ENCODE data around the gene NVL. TPM values are rescaled to one million over a fixed set of nuclear protein-coding genes. Genes with fewer than 3 reads are reported as not detected.

NVL gene
- total and polyA plus RNA-seq, 8 donors: 9.6 to 35.9 (median 12.3) TPM

- Histone ChIP-seq H3K9me3 (no peaks in the 10 kb centered on the region), H3K4me3 (no peak overlapping the region), H3K27ac (no peak overlapping the region), H3K36me3 (peaks cover 5 to 47% (median 15%) of the 10 kb centered on the region in 3 donors), H3K27me3 (no peaks in the 10 kb centered on the region), H3K4me1 (no peaks in the 10 kb centered on the region)
- 90 to 97% methylated on average over 1 of the region's 1 CpG for WGBS, 2 donors
- TF ChIP-seq CTCF (IDR thresholded peaks at IDR 0.05): no peak
- no peak for DNase-seq
- no peak for ATAC-seq
- intact Hi-C loops (cut with DNase I): no loop called here
- FAIRE-seq: no peak
Measured at GRCh38 chr1:224301391-224301790, 28.6 kb downstream of the NVL start.

DNA sequence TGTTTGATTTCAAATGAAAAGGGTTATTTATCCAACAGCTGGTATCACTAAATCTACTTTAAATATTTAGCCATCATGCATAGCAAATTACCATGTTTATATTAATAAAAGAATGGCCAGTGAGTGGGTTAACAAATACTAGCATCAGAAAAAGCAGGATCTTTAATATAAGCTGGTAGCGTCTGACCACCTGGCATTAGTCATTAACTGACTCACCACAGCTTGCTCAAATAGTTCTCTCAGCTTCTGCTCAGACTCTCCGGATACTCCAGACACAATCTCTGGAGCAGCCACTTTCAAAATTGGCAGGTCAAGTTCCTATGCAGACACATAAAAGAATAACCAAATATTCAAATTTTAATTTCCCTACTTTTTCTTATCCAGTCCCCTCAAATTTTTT is 29.6 kb downstream of the NVL start:
- H3K9me3 ChIP-seq: no peaks in the 10 kb centered on the region
- no peak overlapping the region for H3K27ac ChIP-seq
- no peaks in the 10 kb centered on the region for H3K4me1 ChIP-seq
- intact Hi-C loops (cut with DNase I): no loop called here
- peaks cover 5 to 55% (median 19%) of the 10 kb centered on the region in 3 donors for H3K36me3 ChIP-seq
- ATAC-seq (no peak), FAIRE-seq (no peak), DNase-seq (no peak)
- TF ChIP-seq CTCF (IDR thresholded peaks at IDR 0.05): no peak
- H3K4me3 ChIP-seq: no peak overlapping the region
- no peaks in the 10 kb centered on the region for H3K27me3 ChIP-seq
- WGBS, 2 donors: 78 to 79% methylated on average over 2 of the region's 2 CpGs

DNA sequence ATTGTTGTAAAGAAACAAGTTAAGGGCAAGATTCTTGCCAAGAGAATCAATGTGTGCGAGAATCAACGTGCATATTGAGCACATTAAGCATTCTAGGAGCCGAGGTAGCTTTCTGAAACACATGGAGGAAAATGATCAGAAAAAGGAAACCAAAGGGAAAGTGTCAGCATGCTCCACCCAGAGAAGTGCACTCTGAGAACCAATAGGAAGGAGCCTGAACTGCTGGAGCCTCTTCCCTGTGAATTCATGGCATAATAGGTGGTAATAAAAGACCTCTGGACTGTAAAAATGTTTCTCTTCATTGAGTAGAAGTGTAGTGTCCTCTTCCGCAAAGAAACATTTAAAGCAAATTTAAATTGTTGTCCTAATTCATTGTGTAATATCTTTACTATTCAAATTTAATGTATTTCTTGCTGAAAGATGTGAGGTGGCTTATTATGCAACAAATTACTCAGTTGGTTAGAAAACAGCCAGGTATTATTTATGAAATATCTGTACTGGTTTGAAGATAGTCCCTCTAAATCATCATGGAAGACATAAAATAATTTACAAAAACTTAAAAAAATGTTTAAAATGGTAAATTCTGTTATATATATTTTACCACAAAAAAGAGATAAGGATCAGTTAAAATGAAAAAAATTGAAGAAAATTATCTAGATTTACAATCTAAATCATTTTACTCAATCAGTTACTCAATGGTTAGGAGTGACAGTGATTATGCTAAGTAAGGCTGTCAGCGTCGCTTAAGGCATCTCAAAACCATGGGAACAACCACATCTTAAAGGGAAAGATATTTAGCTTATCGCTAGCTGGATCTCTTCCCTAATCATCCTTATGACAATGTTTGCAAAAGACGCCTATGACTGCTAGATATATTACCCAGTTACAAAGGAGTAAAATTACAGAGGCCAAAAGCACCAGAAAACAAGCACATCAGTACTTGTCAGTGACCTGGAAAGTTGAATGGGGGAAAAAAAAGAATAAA is 31.3 kb downstream of the NVL start:
- H3K27ac ChIP-seq: no peak overlapping the region

GRCh38 chr1:224294775-224295174 is 35.2 kb downstream of the NVL start:
- Histone ChIP-seq H3K27ac (no peak overlapping the region), H3K27me3 (no peaks in the 10 kb centered on the region), H3K4me1 (no peaks in the 10 kb centered on the region), H3K4me3 (no peak overlapping the region), H3K9me3 (no peaks in the 10 kb centered on the region), H3K36me3 (peaks cover 13 to 54% (median 16%) of the 10 kb centered on the region in 3 donors)
- FAIRE-seq (no peak), ATAC-seq (no peak), DNase-seq (no peak)
- intact Hi-C loops (cut with DNase I): no loop called here
- no peak for TF ChIP-seq CTCF (IDR thresholded peaks at IDR 0.05)
- 73 to 75% methylated on average over 1 of the region's 1 CpG for WGBS, 2 donors

More for the DNA sequence above, 31.3 kb downstream of the NVL start:
- no peaks in the 10 kb centered on the region for H3K27me3 ChIP-seq
- no peak for TF ChIP-seq CTCF (IDR thresholded peaks at IDR 0.05)
- 86 to 89% methylated on average over 8 of the region's 8 CpGs for WGBS, 2 donors
- intact Hi-C loops (cut with DNase I): no loop called here
- ATAC-seq (no peak), DNase-seq (no peak), FAIRE-seq (no peak)
- H3K9me3 ChIP-seq: no peaks in the 10 kb centered on the region
- H3K4me3 ChIP-seq: no peak overlapping the region
- H3K36me3 ChIP-seq: peaks cover 13 to 54% (median 17%) of the 10 kb centered on the region in 3 donors
- H3K4me1 ChIP-seq: no peaks in the 10 kb centered on the region

DNA sequence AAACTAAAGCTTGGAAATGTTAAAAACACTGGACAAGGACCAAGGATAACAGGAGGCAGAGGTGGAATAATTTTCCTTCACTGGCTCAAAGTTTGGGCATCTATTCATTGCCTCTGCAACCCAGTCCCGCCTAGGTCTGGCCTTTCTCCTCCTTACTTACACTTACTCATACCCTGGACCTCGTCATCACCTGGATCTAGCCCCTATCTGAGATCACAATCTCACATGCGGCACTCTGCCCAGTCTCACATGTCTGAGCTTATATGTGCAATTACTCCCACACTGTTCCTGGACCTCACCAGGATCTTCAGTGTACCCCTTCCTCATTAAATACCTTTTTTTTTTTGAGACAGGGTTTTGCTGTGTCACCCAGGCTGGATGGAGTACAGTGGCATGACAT is 37.6 kb downstream of the NVL start:
- Histone ChIP-seq H3K36me3 (peaks cover 13 to 51% (median 14%) of the 10 kb centered on the region in 3 donors), H3K9me3 (no peaks in the 10 kb centered on the region), H3K4me1 (no peaks in the 10 kb centered on the region), H3K27me3 (no peaks in the 10 kb centered on the region), H3K27ac (no peak overlapping the region), H3K4me3 (no peak overlapping the region)
- no peak for DNase-seq
- intact Hi-C loops (cut with DNase I): no loop called here
- TF ChIP-seq CTCF (IDR thresholded peaks at IDR 0.05): no peak
- no peak for FAIRE-seq
- no peak for ATAC-seq
- WGBS, 2 donors: 86 to 92% methylated on average over 3 of the region's 3 CpGs
